HepG2 (cell line): ENCODE measurements around the gene TMCC2.

ENCODE experiments used
- ATF3 ChIP-seq: sonication (generic); formaldehyde crosslinking; IDR thresholded peaks from 2 replicates; pipeline ENCODE4 v1.4.0; 2020; ENCODE audit warnings: missing genetic modification reagents
- CTCF ChIP-seq: sonication (generic); formaldehyde crosslinking; IDR thresholded peaks from 2 replicates; pipeline ENCODE4 v1.5.0; 2020; ENCODE audit warnings: mild to moderate bottlenecking, missing genetic modification reagents, moderate library complexity
- EHMT2 ChIP-seq: fragments of 200-600 bp; sonication (generic); IDR thresholded peaks from 2 replicates; pipeline ENCODE4 v1.7.0; 2017; ENCODE audit warnings: antibody characterized with exemption, low read depth, low read length, borderline replicate concordance
- FOXO1 ChIP-seq: sonication (generic); formaldehyde crosslinking; IDR thresholded peaks from 2 replicates; pipeline ENCODE4 v1.4.0; 2020; ENCODE audit warnings: missing genetic modification reagents
- IRF1 ChIP-seq: sonication (generic); formaldehyde crosslinking; IDR thresholded peaks from 2 replicates; pipeline ENCODE4 v1.4.0; 2020; ENCODE audit warnings: low read depth, mild to moderate bottlenecking, missing genetic modification reagents
- KLF9 ChIP-seq: IDR thresholded peaks from 2 replicates; pipeline ENCODE4 v1.6.1; 2016; ENCODE audit warnings: low read depth
- MBNL3 ChIP-seq: fragments of 250-450 bp; sonication (Bioruptor Pico); conservative IDR thresholded peaks from 2 replicates; pipeline ENCODE4 v1.8.0; 2022; ENCODE audit warnings: mild to moderate bottlenecking, inconsistent platforms
- POLR2A ChIP-seq, 2 experiments: IDR thresholded peaks; 2 replicates each; pipeline ENCODE4 v1.6.1; 2011; ENCODE audit warnings: low read depth in 2 of 2, low read length in 2 of 2, mild to moderate bottlenecking in 1 of 2, moderate library complexity in 1 of 2; ENCODE audit not compliant: insufficient read depth in 1 of 2
- RELA ChIP-seq: sonication (generic); formaldehyde crosslinking; IDR thresholded peaks from 2 replicates; pipeline ENCODE4 v1.4.0; 2020; ENCODE audit warnings: missing genetic modification reagents
- SCMH1 ChIP-seq: sonication (generic); formaldehyde crosslinking; IDR thresholded peaks from 2 replicates; pipeline ENCODE4 v1.9.0; 2021; ENCODE audit warnings: missing genetic modification reagents, mild to moderate bottlenecking, borderline replicate concordance
- SIX4 ChIP-seq: sonication (generic); formaldehyde crosslinking; IDR thresholded peaks from 2 replicates; pipeline ENCODE4 v1.4.0; 2020; ENCODE audit warnings: missing genetic modification reagents
- TAF1 ChIP-seq: sonication (generic); formaldehyde crosslinking; IDR thresholded peaks from 2 replicates; pipeline ENCODE4 v1.4.0; 2020; ENCODE audit warnings: missing genetic modification reagents
- ZNF18 ChIP-seq: sonication (generic); formaldehyde crosslinking; IDR thresholded peaks from 2 replicates; pipeline ENCODE4 v1.8.0; 2022; ENCODE audit warnings: mild to moderate bottlenecking, missing genetic modification reagents; ENCODE audit not compliant: insufficient replicate concordance
- ZNF615 ChIP-seq: sonication (generic); formaldehyde crosslinking; IDR thresholded peaks from 2 replicates; pipeline ENCODE4 v1.5.0; 2020; ENCODE audit warnings: mild to moderate bottlenecking, missing genetic modification reagents, borderline replicate concordance

GRCh38 chr1:205301205-205301821, 73.6 kb downstream of the TMCC2 start:
- TF ChIP-seq TAF1 (CRISPR knock-in tag) (no peak), POLR2A (IDR thresholded peaks at IDR 0.05; ENCODE audit: insufficient read depth in 1 of 2, low read depth in 2 of 2, low read length in 2 of 2) (peak in 1 of 2 experiments; percentile 42; a peak in 1 of 4 replicates), ZNF615 (CRISPR knock-in tag) (no peak), FOXO1 (CRISPR knock-in tag) (no peak), MBNL3 (CRISPR knock-in tag) (no peak), SCMH1 (no peak), SIX4 (CRISPR knock-in tag) (no peak; the same call in 1 of the 2 replicates), CTCF (0 out of 2 replicates have a peak, but pooled peaks have one; percentile 19), KLF9 (CRISPR knock-in tag) (no peak), IRF1 (CRISPR knock-in tag) (no peak), ZNF18 (no peak), EHMT2 (no peak), RELA (CRISPR knock-in tag) (no peak), ATF3 (CRISPR knock-in tag) (no peak)
